Measurements from ENCODE around the gene FAM153A.
"Not testable (repeated sequence)": the region's sequence is repeated elsewhere in the genome, so short reads cannot be mapped to it uniquely, and the experiment has no call there.

FAM153A gene

GRCh38 chr5:177770646-177771045 is 12.1 kb downstream of the FAM153A start:
- H4K5ac ChIP-seq (ENCODE audit: low read length); H3K4ac ChIP-seq (ENCODE audit: low read depth, low read length); H3K4me2 ChIP-seq (ENCODE audit: low read length); H3K36me3 ChIP-seq (ENCODE audit: control insufficient read depth, insufficient read depth, low read length); DNase-seq; H3K79me1 ChIP-seq (ENCODE audit: low read length); H3K9ac ChIP-seq (ENCODE audit: low read length); H2BK5ac ChIP-seq (ENCODE audit: low read length); H3K4me3 ChIP-seq (ENCODE audit: low read length); H3K56ac ChIP-seq (ENCODE audit: low read length); H2BK15ac ChIP-seq (replicated peaks; ENCODE audit: low read depth); H3K27ac ChIP-seq (ENCODE audit: low read depth, low read length); H4K8ac ChIP-seq (ENCODE audit: low read depth, low read length); H3K4me1 ChIP-seq (ENCODE audit: control insufficient read depth, low read depth, low read length); H3K23ac ChIP-seq (ENCODE audit: low read length); H3K18ac ChIP-seq (ENCODE audit: low read length); H2BK120ac ChIP-seq (ENCODE audit: low read depth, low read length); H3K27me3 ChIP-seq (ENCODE audit: insufficient read depth, low read length, poor library complexity); H2AK5ac ChIP-seq (ENCODE audit: low read length); H3K79me2 ChIP-seq (ENCODE audit: control insufficient read depth, insufficient read depth, low read length): not testable (repeated sequence)
- WGBS (ENCODE audit: extremely low coverage, insufficient coverage, low lambda C conversion rate) = no CpG with 5 or more reads among the region's 2 CpGs

DNA sequence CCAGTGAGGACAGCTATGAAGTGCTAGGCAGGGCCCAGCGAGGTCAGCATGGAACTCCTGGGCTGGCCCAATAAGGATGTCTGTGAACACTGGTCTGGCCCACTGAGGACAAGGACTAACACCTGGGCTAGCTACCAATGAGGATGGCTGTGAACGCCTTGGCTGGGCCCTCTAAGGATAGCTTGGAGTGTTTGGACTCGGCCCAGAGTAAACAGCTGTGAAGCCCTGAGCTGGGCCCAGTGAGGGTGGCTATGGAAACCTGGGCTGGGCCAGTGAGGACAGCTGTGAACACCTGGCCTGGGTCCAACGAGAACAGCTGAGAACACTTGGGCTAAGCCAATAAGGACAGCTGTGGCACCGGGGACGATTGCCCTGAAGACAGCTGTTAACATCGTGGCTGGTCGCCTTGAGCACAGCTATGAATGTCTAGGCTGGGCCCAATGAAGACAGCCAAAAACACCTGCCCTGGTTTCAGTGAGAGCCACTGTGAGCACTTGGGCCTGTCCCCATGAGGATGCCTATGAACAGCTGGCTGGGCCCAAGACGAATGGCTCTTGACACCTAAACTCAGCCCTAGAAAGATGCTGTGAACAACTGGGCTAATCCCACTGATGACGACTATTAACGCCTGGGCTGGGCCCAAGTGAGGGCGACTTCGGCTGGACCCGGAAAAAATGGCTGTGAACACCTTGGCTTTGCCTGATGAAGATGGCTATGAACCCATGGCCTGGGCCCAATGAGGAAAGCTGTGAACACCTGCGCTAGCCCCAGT is 18.8 kb downstream of the FAM153A start:
- H3K9ac ChIP-seq (ENCODE audit: low read length); H3K36me3 ChIP-seq (ENCODE audit: control insufficient read depth, insufficient read depth, low read length); H3K23ac ChIP-seq (ENCODE audit: low read length); H2BK15ac ChIP-seq (replicated peaks; ENCODE audit: low read depth); H3K4me1 ChIP-seq (ENCODE audit: control insufficient read depth, low read depth, low read length); H3K56ac ChIP-seq (ENCODE audit: low read length); H3K79me2 ChIP-seq (ENCODE audit: control insufficient read depth, insufficient read depth, low read length); DNase-seq; H3K4me2 ChIP-seq (ENCODE audit: low read length); H3K18ac ChIP-seq (ENCODE audit: low read length); H4K5ac ChIP-seq (ENCODE audit: low read length); H2BK5ac ChIP-seq (ENCODE audit: low read length); H2AK5ac ChIP-seq (ENCODE audit: low read length); H3K4me3 ChIP-seq (ENCODE audit: low read length); H4K8ac ChIP-seq (ENCODE audit: low read depth, low read length); H3K27ac ChIP-seq (ENCODE audit: low read depth, low read length); H3K79me1 ChIP-seq (ENCODE audit: low read length); H3K4ac ChIP-seq (ENCODE audit: low read depth, low read length); H3K27me3 ChIP-seq (ENCODE audit: insufficient read depth, low read length, poor library complexity); H2BK120ac ChIP-seq (ENCODE audit: low read depth, low read length): not testable (repeated sequence)
- no CpG with 5 or more reads among the region's 15 CpGs for WGBS (ENCODE audit: extremely low coverage, insufficient coverage, low lambda C conversion rate)

- not testable (repeated sequence) for H3K9ac ChIP-seq (ENCODE audit: low read length); H4K8ac ChIP-seq (ENCODE audit: low read depth, low read length); H4K5ac ChIP-seq (ENCODE audit: low read length); DNase-seq; H3K23ac ChIP-seq (ENCODE audit: low read length); H2BK15ac ChIP-seq (replicated peaks; ENCODE audit: low read depth); H2BK120ac ChIP-seq (ENCODE audit: low read depth, low read length); H3K27me3 ChIP-seq (ENCODE audit: insufficient read depth, low read length, poor library complexity); H3K4me1 ChIP-seq (ENCODE audit: control insufficient read depth, low read depth, low read length); H2BK5ac ChIP-seq (ENCODE audit: low read length); H3K79me2 ChIP-seq (ENCODE audit: control insufficient read depth, insufficient read depth, low read length); H3K4ac ChIP-seq (ENCODE audit: low read depth, low read length); H3K18ac ChIP-seq (ENCODE audit: low read length); H3K4me3 ChIP-seq (ENCODE audit: low read length); H3K36me3 ChIP-seq (ENCODE audit: control insufficient read depth, insufficient read depth, low read length); H3K4me2 ChIP-seq (ENCODE audit: low read length); H3K56ac ChIP-seq (ENCODE audit: low read length); H2AK5ac ChIP-seq (ENCODE audit: low read length); H3K27ac ChIP-seq (ENCODE audit: low read depth, low read length); H3K79me1 ChIP-seq (ENCODE audit: low read length)
- no CpG with 5 or more reads among the region's 8 CpGs for WGBS (ENCODE audit: extremely low coverage, insufficient coverage, low lambda C conversion rate)
Measured at GRCh38 chr5:177760954-177761353, 21.7 kb downstream of the FAM153A start.

- not testable (repeated sequence) for H4K5ac ChIP-seq (ENCODE audit: low read length); H3K27ac ChIP-seq (ENCODE audit: low read depth, low read length); H3K27me3 ChIP-seq (ENCODE audit: insufficient read depth, low read length, poor library complexity); H3K4me1 ChIP-seq (ENCODE audit: control insufficient read depth, low read depth, low read length); H2AK5ac ChIP-seq (ENCODE audit: low read length); H3K79me1 ChIP-seq (ENCODE audit: low read length); DNase-seq; H3K56ac ChIP-seq (ENCODE audit: low read length); H3K18ac ChIP-seq (ENCODE audit: low read length); H3K4me2 ChIP-seq (ENCODE audit: low read length); H3K9ac ChIP-seq (ENCODE audit: low read length); H3K4me3 ChIP-seq (ENCODE audit: low read length); H3K36me3 ChIP-seq (ENCODE audit: control insufficient read depth, insufficient read depth, low read length); H3K23ac ChIP-seq (ENCODE audit: low read length); H3K79me2 ChIP-seq (ENCODE audit: control insufficient read depth, insufficient read depth, low read length); H3K4ac ChIP-seq (ENCODE audit: low read depth, low read length); H2BK120ac ChIP-seq (ENCODE audit: low read depth, low read length); H2BK15ac ChIP-seq (replicated peaks; ENCODE audit: low read depth); H4K8ac ChIP-seq (ENCODE audit: low read depth, low read length); H2BK5ac ChIP-seq (ENCODE audit: low read length)
- no CpG with 5 or more reads among the region's 2 CpGs for WGBS (ENCODE audit: extremely low coverage, insufficient coverage, low lambda C conversion rate)
Measured at GRCh38 chr5:177747354-177747753, 35.3 kb downstream of the FAM153A start.

- H3K18ac ChIP-seq (ENCODE audit: low read length); H4K5ac ChIP-seq (ENCODE audit: low read length); H3K36me3 ChIP-seq (ENCODE audit: control insufficient read depth, insufficient read depth, low read length); H2BK120ac ChIP-seq (ENCODE audit: low read depth, low read length); H3K27me3 ChIP-seq (ENCODE audit: insufficient read depth, low read length, poor library complexity); H2BK5ac ChIP-seq (ENCODE audit: low read length); H2BK15ac ChIP-seq (replicated peaks; ENCODE audit: low read depth); H2AK5ac ChIP-seq (ENCODE audit: low read length); H3K27ac ChIP-seq (ENCODE audit: low read depth, low read length); H3K4me1 ChIP-seq (ENCODE audit: control insufficient read depth, low read depth, low read length); H3K4me3 ChIP-seq (ENCODE audit: low read length); H3K79me2 ChIP-seq (ENCODE audit: control insufficient read depth, insufficient read depth, low read length); H3K23ac ChIP-seq (ENCODE audit: low read length); H3K9ac ChIP-seq (ENCODE audit: low read length); H3K4ac ChIP-seq (ENCODE audit: low read depth, low read length); DNase-seq; H3K56ac ChIP-seq (ENCODE audit: low read length); H3K79me1 ChIP-seq (ENCODE audit: low read length); H3K4me2 ChIP-seq (ENCODE audit: low read length); H4K8ac ChIP-seq (ENCODE audit: low read depth, low read length): not testable (repeated sequence)
- no CpG with 5 or more reads among the region's 7 CpGs for WGBS (ENCODE audit: extremely low coverage, insufficient coverage, low lambda C conversion rate)
Measured at GRCh38 chr5:177724858-177725257, 57.8 kb downstream of the FAM153A start.
